ENCODE data around the gene CLDND1.

Gene CLDND1

GRCh38 chr3:98551236-98551635 is 28.5 kb upstream of the CLDND1 start:
- no peak for DNase-seq

DNA sequence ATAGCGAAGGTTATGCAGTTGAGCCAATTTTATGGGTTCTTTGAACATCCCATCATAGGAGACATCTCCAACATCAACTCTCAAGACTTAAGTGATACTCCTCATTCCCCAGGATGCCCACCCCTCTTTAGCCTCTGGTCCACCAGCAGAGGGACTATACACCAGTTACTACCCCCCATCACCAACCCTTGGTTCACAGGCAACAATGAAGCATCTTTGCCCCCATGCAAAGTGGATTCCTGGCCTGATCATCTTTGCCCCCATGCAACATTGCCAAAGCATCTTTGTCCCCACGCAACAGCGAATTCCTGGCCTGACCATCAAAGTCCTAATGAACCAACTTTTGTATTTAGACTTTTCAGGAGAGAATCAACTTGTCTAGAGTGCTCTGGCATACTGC is 28.1 kb upstream of the CLDND1 start:
- DNase-seq, result no peak

DNA sequence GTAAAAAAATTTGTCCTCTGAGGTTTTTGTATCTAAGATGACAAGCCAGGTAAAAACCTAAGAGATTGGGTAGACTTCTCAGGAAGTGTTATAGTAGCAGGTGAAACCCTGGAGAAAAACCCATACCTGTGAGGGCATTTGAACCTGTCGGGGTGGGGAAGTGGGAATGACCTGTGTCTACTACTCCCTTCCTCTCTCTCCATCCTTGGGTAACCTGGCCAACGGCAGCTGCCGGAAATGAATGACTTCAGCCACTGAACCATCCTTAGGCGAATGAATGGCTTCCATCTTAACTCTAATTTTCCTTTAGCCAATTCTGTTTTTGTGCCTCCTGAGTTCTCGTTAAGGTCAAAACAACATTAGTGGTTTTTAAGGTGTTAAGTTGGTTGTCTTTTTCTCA is 25.8 kb upstream of the CLDND1 start:
- DNase-seq, result no peak

GRCh38 chr3:98545940-98546339 is 23.2 kb upstream of the CLDND1 start:
- DNase-seq, result no peak

- no peak for DNase-seq
Measured at GRCh38 chr3:98542623-98543022, 19.9 kb upstream of the CLDND1 start.

- DNase-seq, result no peak
Measured at GRCh38 chr3:98541695-98542094, 19.0 kb upstream of the CLDND1 start.

- no peak for DNase-seq
Measured at GRCh38 chr3:98540346-98540745, 17.6 kb upstream of the CLDND1 start.

DNA sequence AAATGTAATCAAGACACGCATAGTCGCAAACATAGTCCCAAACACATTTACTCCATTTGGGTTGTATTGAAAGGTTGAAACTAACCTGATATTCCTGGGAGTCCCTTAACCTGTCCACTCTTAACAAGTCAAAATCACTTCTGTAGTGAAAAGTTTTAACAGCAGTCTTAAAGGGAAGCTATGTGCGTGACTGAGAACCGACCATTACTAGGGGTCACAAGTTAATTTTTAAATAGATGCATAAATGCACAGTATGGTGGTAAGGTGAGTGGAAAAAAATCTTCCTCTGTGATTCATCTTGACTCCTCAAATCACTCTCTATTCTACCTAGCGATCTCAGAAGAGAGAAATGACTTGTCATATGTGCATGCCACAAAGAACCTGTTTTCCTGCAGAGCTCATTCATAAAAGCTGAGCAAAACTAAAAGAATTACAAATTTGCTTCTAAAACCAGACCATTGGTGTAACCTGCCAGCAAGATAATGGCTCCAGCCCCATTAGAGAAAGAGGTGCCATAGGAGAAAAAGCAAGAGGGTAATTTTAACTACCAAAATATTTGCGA is 13.8 kb upstream of the CLDND1 start:
- DNase-seq, result no peak

- DNase-seq, result no peak
Measured at GRCh38 chr3:98534734-98535133, 12.0 kb upstream of the CLDND1 start.

GRCh38 chr3:98534168-98534567 is 11.5 kb upstream of the CLDND1 start:
- DNase-seq, result no peak

DNA sequence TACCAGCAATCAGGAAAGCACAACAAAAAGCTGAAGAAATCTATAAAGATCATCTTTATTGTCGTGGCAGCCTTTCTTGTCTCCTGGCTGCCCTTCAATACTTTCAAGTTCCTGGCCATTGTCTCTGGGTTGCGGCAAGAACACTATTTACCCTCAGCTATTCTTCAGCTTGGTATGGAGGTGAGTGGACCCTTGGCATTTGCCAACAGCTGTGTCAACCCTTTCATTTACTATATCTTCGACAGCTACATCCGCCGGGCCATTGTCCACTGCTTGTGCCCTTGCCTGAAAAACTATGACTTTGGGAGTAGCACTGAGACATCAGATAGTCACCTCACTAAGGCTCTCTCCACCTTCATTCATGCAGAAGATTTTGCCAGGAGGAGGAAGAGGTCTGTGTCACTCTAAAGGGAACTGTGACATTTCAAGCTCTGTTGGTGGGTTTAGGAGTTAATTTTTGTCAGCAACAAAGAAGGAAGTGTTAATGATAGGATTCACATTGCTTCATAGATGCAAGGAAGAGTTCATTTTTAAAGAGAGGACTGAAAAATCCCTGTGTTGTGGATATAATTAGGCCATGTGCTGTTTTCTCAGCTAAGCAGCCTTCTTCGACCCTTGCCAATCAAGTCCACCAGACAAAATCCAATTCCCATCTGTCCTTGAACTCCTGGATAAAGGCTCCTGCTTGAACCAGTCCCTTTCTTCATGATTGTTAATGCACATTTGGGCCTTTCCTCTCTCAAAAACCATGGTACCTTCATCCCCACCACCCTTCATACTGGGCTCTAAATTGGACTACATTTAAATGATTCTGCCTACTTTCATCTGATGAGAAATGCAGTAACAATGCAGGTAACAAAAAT is 10.2 kb upstream of the CLDND1 start:
- no peak for DNase-seq

GRCh38 chr3:98532275-98532637 is 9.6 kb upstream of the CLDND1 start:
- no peak for DNase-seq

DNA sequence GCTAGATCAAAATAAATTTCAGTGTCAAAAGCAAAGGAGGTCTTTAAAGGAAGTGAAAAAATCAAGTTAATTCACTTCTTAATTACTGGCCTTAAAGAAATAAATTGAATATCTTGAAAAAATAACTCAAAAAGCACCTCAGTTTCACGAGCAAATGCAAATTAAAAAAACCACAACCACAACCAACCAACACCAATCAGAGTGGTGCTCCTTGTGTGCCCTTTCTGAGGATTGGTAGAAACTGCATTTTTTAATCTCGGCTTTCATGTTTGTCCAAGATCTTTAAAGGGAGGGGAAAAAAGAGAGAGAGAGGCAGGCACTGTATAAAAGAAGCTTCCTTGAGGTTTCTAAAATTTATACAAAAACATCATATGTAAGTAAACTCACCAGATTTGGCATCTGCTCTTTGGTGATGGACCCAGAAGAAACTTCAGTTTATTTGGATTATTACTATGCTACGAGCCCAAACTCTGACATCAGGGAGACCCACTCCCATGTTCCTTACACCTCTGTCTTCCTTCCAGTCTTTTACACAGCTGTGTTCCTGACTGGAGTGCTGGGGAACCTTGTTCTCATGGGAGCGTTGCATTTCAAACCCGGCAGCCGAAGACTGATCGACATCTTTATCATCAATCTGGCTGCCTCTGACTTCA is 9.0 kb upstream of the CLDND1 start, which contains the start of gene GPR15:
Gene GPR15, plus strand, starts transcription at position 357 of the 653 bp plus-strand sequence. Its CDS starts 56 bp downstream, at position 413.
- no peak for DNase-seq

GRCh38 chr3:98530676-98531075 is 8.0 kb upstream of the CLDND1 start:
- no peak for DNase-seq

DNA sequence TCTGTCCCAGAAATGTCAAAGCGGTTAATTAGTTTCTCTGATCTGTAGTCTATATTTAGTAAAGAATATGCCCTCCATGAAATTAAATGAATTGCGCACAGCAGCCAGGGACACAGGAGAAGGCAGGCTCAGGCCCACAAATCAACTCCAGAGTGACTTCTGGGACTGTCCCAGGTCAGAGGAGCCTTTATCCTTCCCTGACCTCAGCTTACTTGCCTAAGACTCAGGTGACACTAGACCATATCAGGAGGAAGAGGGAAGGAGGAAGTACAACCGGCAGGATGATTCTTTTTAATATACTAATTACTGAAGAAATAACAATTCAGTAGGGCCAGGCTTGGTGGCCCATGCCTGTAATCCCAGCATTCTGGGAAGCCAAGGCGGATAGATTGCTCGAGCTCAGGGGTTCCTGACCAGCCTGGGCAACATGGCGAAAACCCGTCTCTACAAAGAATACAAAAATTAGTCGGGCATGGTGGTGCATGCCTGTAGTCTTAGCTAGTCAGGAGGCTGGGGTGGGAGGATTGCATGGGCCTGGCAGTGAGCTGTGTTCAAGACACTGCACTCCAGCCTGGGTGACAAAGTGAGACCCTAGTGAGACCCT is 7.3 kb upstream of the CLDND1 start:
- DNase-seq, result no peak

DNA sequence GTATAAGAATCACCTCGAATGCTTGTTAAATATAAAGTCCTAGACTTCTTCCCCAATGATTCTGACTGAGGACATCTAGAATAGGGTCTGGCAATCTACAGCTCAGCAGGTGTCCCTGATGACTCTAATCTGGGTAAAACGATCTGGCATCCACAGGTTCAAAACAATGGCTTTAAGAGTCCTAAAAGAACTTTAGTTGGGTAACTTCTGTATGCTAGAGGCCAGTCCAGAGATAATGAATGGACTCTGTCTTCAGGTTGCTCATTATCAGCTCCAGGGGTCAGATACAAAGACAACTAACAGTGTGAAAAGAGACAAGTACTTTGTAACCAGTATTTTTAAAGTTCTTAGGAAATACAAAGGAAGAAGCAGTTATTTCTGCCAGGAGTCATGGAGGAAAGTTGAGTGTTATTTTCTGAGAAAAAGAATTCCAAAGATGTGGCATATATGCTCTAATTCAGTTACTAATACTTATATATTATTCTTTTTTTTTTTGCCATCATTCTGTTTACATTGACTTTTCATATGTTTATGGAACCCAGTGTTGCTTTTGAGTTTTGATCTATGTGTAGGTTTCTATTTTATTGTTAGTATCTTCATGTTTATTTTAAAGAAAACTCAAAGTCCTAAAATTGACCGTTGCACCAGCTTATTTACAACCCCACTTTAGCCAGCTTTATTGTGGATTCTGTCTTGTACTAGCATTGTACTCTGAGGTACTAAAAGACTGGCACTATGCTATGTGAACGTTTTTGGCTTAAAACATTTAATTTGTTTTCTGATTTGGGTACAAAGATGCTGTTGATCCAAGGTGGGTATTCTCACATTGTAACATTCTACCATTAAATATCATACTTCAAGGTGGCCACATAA is 6.0 kb upstream of the CLDND1 start:
- DNase-seq, result no peak

GRCh38 chr3:98525494-98525893 is 2.8 kb upstream of the CLDND1 start:
- no peak for DNase-seq

DNA sequence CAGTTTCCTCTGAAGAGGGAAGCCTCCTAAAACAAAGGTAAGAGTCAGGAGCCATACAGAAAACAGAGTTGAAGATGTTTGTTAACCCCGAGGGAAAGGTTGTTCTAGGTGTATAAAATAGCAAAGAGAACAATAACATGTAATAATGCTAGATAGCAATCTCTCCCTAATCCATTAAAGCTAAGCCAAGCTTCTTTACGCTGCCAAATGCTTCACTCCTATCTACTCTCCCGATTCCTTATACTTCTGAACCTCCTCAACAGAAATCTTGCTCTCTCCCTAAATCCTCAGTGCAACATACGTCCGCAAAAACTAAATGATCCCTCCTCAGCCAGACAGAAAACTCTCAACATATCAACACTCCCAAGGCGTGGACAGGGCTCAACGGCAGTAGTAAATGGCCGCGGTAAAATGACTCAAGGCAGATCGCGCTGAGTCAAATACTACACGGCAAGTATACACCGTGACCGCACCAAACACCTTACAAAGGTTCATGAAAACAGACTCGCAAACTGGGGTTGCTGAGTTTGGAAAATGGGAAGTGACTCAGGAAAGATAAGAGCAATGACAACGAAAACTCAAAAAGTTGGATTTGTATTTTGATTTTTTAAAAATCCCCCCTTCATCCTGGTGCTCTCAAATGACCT is 682 bp downstream of the CLDND1 start:
- peak; percentile 8 for DNase-seq

DNA sequence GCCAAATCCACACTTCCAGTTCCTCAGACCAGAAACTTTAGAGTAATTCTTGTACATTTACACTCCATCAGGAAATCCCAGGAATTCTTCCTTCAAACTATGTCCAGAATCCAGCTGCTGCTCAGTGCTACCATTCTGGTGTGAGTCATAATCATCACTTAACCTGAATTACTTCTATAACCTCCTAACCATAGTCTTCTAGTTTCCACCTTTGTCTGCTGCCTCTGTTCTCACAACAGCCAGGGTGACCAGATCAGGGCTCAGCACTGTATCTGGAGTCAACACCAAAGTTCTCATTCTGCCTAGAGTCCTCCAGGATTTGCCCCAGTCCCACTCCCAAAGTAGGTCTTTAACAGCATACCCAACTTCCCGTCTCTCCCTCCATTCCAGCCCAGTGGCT is 3.4 kb downstream of the CLDND1 start:
- no peak for DNase-seq

DNA sequence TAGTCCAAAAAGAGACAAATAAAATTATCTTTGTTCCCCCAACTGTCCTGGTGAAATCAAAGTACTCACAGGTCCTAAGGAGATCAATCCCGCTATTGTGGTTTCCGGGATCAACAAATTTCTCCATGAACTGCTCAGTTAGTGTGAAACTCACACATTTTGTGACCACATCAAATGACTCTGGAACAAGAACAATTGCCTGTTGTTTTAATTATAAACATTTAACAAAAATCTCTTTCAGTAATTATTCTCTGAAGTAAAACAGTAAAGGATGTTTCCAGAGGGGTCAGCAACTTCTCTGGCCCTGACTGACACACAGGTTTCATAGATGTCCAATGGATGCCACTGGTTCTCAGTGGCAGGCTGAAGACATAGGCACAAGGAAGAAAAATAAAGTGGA is 3.9 kb downstream of the CLDND1 start:
- no peak for DNase-seq

GRCh38 chr3:98514948-98515347 is 7.8 kb downstream of the CLDND1 start:
- DNase-seq, result no peak

GRCh38 chr3:98513736-98514135 is 9.0 kb downstream of the CLDND1 start:
- DNase-seq, result no peak

Data from NCI-H1092 (cell line).